Activated naive CD8-positive, alpha-beta T cell treated with anti-CD3 and anti-CD28 coated beads for 36 hours (primary cell): ENCODE results near the gene N4BP3. TPM values are rescaled to one million over a fixed set of nuclear protein-coding genes. Genes with fewer than 3 reads are reported as not detected.
"Not testable (repeated sequence)": the region's sequence is repeated elsewhere in the genome, so short reads cannot be mapped to it uniquely, and the experiment has no call there.

Source experiments
- DNase-seq: peaks from one replicate; pipeline ENCODE4 v3.0.0; 2021
- H3K27ac Mint-ChIP-seq: one replicate; pipeline ENCODE4 v1.8.0; 2022; ENCODE audit warnings: mild to moderate bottlenecking, moderate library complexity, mixed read lengths
- H3K27me3 Mint-ChIP-seq: one replicate; pipeline ENCODE4 v1.8.0; 2022; ENCODE audit warnings: mild to moderate bottlenecking, mixed read lengths
- H3K36me3 Mint-ChIP-seq: one replicate; pipeline ENCODE4 v1.8.0; 2021; ENCODE audit warnings: mild to moderate bottlenecking, mixed read lengths
- H3K4me1 Mint-ChIP-seq: one replicate; pipeline ENCODE4 v1.8.0; 2021; ENCODE audit warnings: mixed read lengths
- H3K4me3 Mint-ChIP-seq: one replicate; pipeline ENCODE4 v1.8.0; 2022; ENCODE audit warnings: mild to moderate bottlenecking, moderate library complexity, mixed read lengths
- H3K9me3 Mint-ChIP-seq: one replicate; pipeline ENCODE4 v1.8.0; 2022; ENCODE audit warnings: mixed read lengths
- total RNA-seq, 2 experiments: library from RNA; stranded (reverse); gene quantifications; one replicate each; pipeline ENCODE4 v1.2.3, GENCODE V29; 2021

Gene N4BP3
- total RNA-seq, 2 experiments from 2014 or later, result 12.3 to 12.9 TPM

- H3K4me3 Mint-ChIP-seq, result no peak overlapping the region
- H3K4me1 Mint-ChIP-seq, result no peaks in the 10 kb centered on the region
- DNase-seq, result no peak
- no peaks in the 10 kb centered on the region for H3K9me3 Mint-ChIP-seq
- H3K27ac Mint-ChIP-seq, result no peak overlapping the region
- no peaks in the 10 kb centered on the region for H3K27me3 Mint-ChIP-seq
- no peaks in the 10 kb centered on the region for H3K36me3 Mint-ChIP-seq
Observed at GRCh38 chr5:178083922-178084321, 29.4 kb upstream of the N4BP3 start.

DNA sequence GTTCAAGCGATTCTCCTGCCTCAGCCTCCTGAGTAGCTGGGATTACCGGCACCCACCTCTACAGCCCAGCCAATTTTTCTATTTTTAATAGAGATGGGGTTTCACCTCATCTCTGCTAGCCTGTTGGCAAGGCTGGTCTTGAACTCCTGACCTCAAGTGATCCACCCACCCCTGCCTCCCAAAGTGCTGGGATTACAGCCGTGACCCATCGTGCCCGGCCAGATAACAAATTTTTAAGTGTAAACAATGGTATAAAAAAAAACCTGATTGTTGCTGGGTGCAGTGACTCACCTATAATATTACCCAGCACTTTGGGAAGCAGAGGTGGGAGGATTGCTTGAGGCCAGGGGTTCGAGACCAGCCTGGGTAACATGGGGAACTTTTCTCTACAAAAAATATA is 28.0 kb upstream of the N4BP3 start:
- Mint-ChIP-seq H3K4me1 (no peaks in the 10 kb centered on the region), H3K27ac (no peak overlapping the region), H3K27me3 (no peaks in the 10 kb centered on the region), H3K36me3 (no peaks in the 10 kb centered on the region), H3K4me3 (no peak overlapping the region), H3K9me3 (no peaks in the 10 kb centered on the region)
- no peak for DNase-seq

DNA sequence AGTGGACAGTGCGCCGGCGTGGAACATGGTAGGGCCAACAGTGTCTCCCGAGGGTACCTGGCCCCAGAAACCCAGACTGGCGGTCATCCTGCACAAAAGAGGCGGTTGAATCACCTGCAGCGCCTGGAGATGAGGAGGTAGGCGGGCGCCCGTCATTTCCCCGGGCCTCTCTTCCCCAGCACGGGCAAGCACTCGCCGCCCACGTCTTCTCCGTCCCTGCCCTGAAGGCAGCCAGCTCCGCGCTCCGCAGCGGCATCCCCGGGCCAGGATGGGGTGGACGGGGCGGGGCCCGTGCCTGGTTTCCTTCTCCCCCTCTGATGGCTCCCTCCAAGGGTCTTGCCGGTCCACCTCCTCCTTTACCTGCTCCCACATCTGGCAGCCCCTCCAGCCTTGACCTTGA is 27.1 kb upstream of the N4BP3 start:
- H3K9me3 Mint-ChIP-seq, result peaks cover 1% of the 10 kb centered on the region
- H3K36me3 Mint-ChIP-seq, result peaks cover 1% of the 10 kb centered on the region
- peaks cover 4% of the 10 kb centered on the region for H3K4me1 Mint-ChIP-seq
- no peaks in the 10 kb centered on the region for H3K27me3 Mint-ChIP-seq
- H3K4me3 Mint-ChIP-seq, result no peak overlapping the region
- H3K27ac Mint-ChIP-seq, result no peak overlapping the region
- DNase-seq, result no peak

- not testable (repeated sequence) for H3K4me3 Mint-ChIP-seq, H3K4me1 Mint-ChIP-seq, H3K27me3 Mint-ChIP-seq, H3K27ac Mint-ChIP-seq, DNase-seq, H3K9me3 Mint-ChIP-seq, H3K36me3 Mint-ChIP-seq
Observed at GRCh38 chr5:178087199-178087598, 26.1 kb upstream of the N4BP3 start.

GRCh38 chr5:178090856-178091255 is 22.5 kb upstream of the N4BP3 start:
- peaks cover 2% of the 10 kb centered on the region for H3K36me3 Mint-ChIP-seq
- no peak overlapping the region for H3K27ac Mint-ChIP-seq
- peaks cover 17% of the 10 kb centered on the region for H3K4me1 Mint-ChIP-seq
- H3K4me3 Mint-ChIP-seq, result no peak overlapping the region
- no peak for DNase-seq
- peaks cover 4% of the 10 kb centered on the region for H3K9me3 Mint-ChIP-seq
- no peaks in the 10 kb centered on the region for H3K27me3 Mint-ChIP-seq

GRCh38 chr5:178093134-178093533 is 20.2 kb upstream of the N4BP3 start:
- H3K27ac Mint-ChIP-seq, result no peak overlapping the region
- H3K9me3 Mint-ChIP-seq, result peaks cover 4% of the 10 kb centered on the region
- peaks cover 17% of the 10 kb centered on the region for H3K4me1 Mint-ChIP-seq
- no peak for DNase-seq
- no peaks in the 10 kb centered on the region for H3K27me3 Mint-ChIP-seq
- H3K4me3 Mint-ChIP-seq, result no peak overlapping the region
- peaks cover 2% of the 10 kb centered on the region for H3K36me3 Mint-ChIP-seq

- Mint-ChIP-seq H3K27me3 (no peaks in the 10 kb centered on the region), H3K36me3 (peaks cover 2% of the 10 kb centered on the region), H3K4me3 (no peak overlapping the region), H3K4me1 (peaks cover 17% of the 10 kb centered on the region), H3K27ac (no peak overlapping the region), H3K9me3 (peaks cover 4% of the 10 kb centered on the region)
- no peak for DNase-seq
Observed at GRCh38 chr5:178094345-178094744, 19.0 kb upstream of the N4BP3 start.

GRCh38 chr5:178098685-178099084 is 14.6 kb upstream of the N4BP3 start:
- no peaks in the 10 kb centered on the region for H3K9me3 Mint-ChIP-seq
- DNase-seq, result no peak
- H3K4me3 Mint-ChIP-seq, result no peak overlapping the region
- H3K27ac Mint-ChIP-seq, result no peak overlapping the region
- peaks cover 12% of the 10 kb centered on the region for H3K4me1 Mint-ChIP-seq
- H3K36me3 Mint-ChIP-seq, result no peaks in the 10 kb centered on the region
- H3K27me3 Mint-ChIP-seq, result no peaks in the 10 kb centered on the region

GRCh38 chr5:178103612-178104011 is 9.7 kb upstream of the N4BP3 start:
- no peaks in the 10 kb centered on the region for H3K27me3 Mint-ChIP-seq
- no peak overlapping the region for H3K4me3 Mint-ChIP-seq
- DNase-seq, result no peak
- H3K4me1 Mint-ChIP-seq, result peaks cover 20% of the 10 kb centered on the region
- no peaks in the 10 kb centered on the region for H3K9me3 Mint-ChIP-seq
- H3K27ac Mint-ChIP-seq, result no peak overlapping the region
- no peaks in the 10 kb centered on the region for H3K36me3 Mint-ChIP-seq

DNA sequence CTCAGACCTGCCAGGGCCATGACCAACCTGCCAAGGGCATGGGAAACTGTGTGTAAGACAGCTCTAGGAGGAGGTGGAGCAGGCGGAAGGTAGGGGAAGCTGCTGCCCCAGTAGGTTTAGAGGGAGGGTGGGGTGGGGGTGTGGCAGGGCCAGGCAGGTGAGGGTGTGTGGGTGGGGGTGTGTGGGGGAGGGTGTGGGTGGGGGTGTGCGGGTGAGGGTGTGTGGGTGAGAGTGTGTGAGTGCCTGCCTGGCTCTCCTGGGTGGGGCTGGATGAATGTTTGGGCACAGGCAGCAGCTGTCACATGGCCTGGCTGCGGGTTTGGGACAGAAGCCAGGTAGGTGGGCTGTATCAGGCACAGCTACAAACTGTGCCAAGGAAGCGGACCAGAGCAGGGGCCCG is 8.8 kb upstream of the N4BP3 start:
- H3K4me1 Mint-ChIP-seq, result peaks cover 24% of the 10 kb centered on the region
- DNase-seq, result no peak
- no peaks in the 10 kb centered on the region for H3K9me3 Mint-ChIP-seq
- H3K27me3 Mint-ChIP-seq, result no peaks in the 10 kb centered on the region
- no peak overlapping the region for H3K27ac Mint-ChIP-seq
- no peaks in the 10 kb centered on the region for H3K36me3 Mint-ChIP-seq
- no peak overlapping the region for H3K4me3 Mint-ChIP-seq

DNA sequence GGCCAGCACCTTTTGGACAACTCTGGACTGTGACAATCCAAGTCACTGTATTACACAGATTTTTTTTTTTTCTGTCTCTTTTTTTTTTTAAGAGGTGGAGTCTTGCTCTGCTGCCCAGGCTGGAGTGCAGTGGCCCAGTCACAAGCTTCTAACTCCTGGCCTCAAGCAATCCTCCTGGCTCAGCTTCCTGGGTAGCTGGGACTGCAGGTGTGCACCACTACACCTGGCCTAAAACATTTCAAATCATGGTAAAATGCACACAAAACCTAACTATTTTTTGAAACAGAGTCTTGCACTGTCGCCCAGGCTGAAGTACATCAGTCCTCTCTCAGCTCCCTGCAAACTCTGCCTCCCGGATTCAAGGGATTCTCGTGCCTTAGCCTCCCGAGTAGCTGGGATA is 7.2 kb upstream of the N4BP3 start:
- Mint-ChIP-seq H3K36me3 (no peaks in the 10 kb centered on the region), H3K27me3 (no peaks in the 10 kb centered on the region), H3K4me3 (no peak overlapping the region), H3K4me1 (peaks cover 24% of the 10 kb centered on the region), H3K9me3 (no peaks in the 10 kb centered on the region), H3K27ac (no peak overlapping the region)
- no peak for DNase-seq

- DNase-seq, result no peak
- no peak overlapping the region for H3K27ac Mint-ChIP-seq
- H3K4me1 Mint-ChIP-seq, result peaks cover 24% of the 10 kb centered on the region
- H3K4me3 Mint-ChIP-seq, result no peak overlapping the region
- no peaks in the 10 kb centered on the region for H3K27me3 Mint-ChIP-seq
- H3K9me3 Mint-ChIP-seq, result no peaks in the 10 kb centered on the region
- H3K36me3 Mint-ChIP-seq, result no peaks in the 10 kb centered on the region
Observed at GRCh38 chr5:178106556-178107239, 6.6 kb upstream of the N4BP3 start.

DNA sequence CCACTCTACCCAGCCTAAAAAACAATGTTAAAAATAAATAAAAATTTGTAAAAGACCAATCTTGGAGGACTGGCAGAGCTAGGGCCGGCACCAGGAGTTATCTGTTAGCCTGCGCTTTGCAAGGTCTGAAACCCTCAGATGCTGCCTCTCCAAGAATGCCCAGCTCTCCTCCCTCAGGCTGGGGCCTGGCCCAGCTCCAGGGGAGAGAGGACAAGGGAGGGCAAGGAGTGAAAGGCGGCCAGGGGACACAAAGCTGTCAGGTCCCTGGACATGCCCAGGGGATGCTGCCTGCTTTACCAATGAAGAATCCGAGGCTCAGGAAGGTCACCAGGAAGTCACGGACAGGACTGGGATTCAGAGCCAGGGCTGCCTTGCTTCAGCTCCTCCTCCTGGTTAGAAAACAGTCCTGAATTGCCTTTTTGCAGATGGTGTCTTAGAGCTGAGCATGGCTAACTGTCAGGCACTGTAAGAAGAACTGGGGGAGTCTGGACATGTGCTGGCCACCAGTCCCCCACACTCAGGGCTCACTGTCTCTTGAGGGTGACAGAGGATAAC is 5.5 kb upstream of the N4BP3 start:
- Mint-ChIP-seq H3K36me3 (no peaks in the 10 kb centered on the region), H3K27ac (no peak overlapping the region), H3K4me3 (no peak overlapping the region), H3K4me1 (peaks cover 25% of the 10 kb centered on the region), H3K9me3 (no peaks in the 10 kb centered on the region), H3K27me3 (no peaks in the 10 kb centered on the region)
- DNase-seq, result no peak

DNA sequence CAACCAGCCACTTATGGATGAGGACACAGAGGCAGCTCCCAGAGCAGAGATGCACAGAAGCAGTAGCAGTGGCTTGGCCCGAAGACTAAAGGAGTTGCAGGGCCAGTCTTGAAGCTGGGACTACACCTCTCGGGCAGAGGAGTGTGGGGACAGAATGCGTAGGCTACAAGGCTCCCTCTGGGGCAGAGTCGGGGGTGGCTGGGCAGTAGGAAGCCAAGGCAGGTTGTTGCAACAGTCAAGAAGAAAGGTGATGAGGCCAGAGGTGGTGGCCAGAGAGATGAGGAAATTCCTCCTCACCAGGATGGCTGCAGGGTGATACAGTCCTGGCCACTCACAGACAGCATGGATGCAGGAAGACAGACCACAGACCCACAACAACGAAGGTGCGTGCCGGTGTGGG is 4.9 kb upstream of the N4BP3 start:
- no peak overlapping the region for H3K4me3 Mint-ChIP-seq
- H3K4me1 Mint-ChIP-seq, result peaks cover 26% of the 10 kb centered on the region
- H3K9me3 Mint-ChIP-seq, result no peaks in the 10 kb centered on the region

GRCh38 chr5:178108966-178109365 is 4.4 kb upstream of the N4BP3 start:
- Mint-ChIP-seq H3K36me3 (no peaks in the 10 kb centered on the region), H3K4me1 (peaks cover 22% of the 10 kb centered on the region), H3K27ac (no peak overlapping the region), H3K9me3 (no peaks in the 10 kb centered on the region), H3K4me3 (no peak overlapping the region), H3K27me3 (no peaks in the 10 kb centered on the region)
- no peak for DNase-seq

More for the DNA sequence above, 4.9 kb upstream of the N4BP3 start:
- no peak overlapping the region for H3K27ac Mint-ChIP-seq
- no peaks in the 10 kb centered on the region for H3K36me3 Mint-ChIP-seq
- no peaks in the 10 kb centered on the region for H3K27me3 Mint-ChIP-seq
- DNase-seq, result no peak

- DNase-seq, result no peak
- Mint-ChIP-seq H3K27me3 (no peaks in the 10 kb centered on the region), H3K27ac (no peak overlapping the region), H3K36me3 (peaks cover 6% of the 10 kb centered on the region), H3K4me1 (peaks cover 17% of the 10 kb centered on the region), H3K9me3 (no peaks in the 10 kb centered on the region), H3K4me3 (no peak overlapping the region)
Observed at GRCh38 chr5:178110511-178110910, 2.8 kb upstream of the N4BP3 start.
